Kidney (tissue), 14 donors: ENCODE measurements around the gene AGAP2. TPM values are rescaled to one million over a fixed set of nuclear protein-coding genes. Genes with fewer than 3 reads are reported as not detected.

Experiments used
- DNase-seq, 5 donors: peaks; one replicate each; pipeline ENCODE4 v3.0.0-alpha.2; 2013 to 2020
- FAIRE-seq: peaks from 2 replicates; lab custom pipeline; 2012; peaks lifted over from hg19 to GRCh38; lab: Jason Lieb, UNC
- H3K27ac ChIP-seq, 2 donors: one replicate each; pipeline ENCODE4 v1.7.0; 2013; ENCODE audit warnings: low read depth in 2 of 2, low read length in 2 of 2, inconsistent platforms in 1 of 2
- H3K27me3 ChIP-seq: one replicate; pipeline ENCODE4 v1.7.1; 2013; ENCODE audit warnings: low read length, inconsistent platforms; ENCODE audit not compliant: control insufficient read depth, insufficient read depth
- H3K36me3 ChIP-seq, 3 donors: one replicate each; pipeline versions ENCODE4 v1.7.0 to v1.7.1; 2013; ENCODE audit warnings: low read length in 3 of 3, control low read depth in 1 of 3, inconsistent platforms in 1 of 3; ENCODE audit not compliant: insufficient read depth in 3 of 3, control insufficient read depth in 2 of 3
- H3K4me1 ChIP-seq, 3 donors: one replicate each; pipeline versions ENCODE4 v1.7.0 to v1.7.1; 2013; ENCODE audit warnings: low read length in 3 of 3, inconsistent platforms in 1 of 3, low read depth in 1 of 3; ENCODE audit not compliant: control insufficient read depth in 2 of 3, insufficient read depth in 2 of 3
- H3K4me3 ChIP-seq, 3 donors: one replicate each; pipeline versions ENCODE4 v1.7.0 to v1.8.1; 2013; ENCODE audit warnings: low read length in 3 of 3, control low read depth in 1 of 3, inconsistent platforms in 1 of 3
- H3K9ac ChIP-seq, 3 donors: one replicate each; pipeline versions ENCODE4 v1.7.0 to v1.7.1; 2013; ENCODE audit warnings: low read length in 3 of 3, control low read depth in 1 of 3, inconsistent platforms in 1 of 3
- H3K9me3 ChIP-seq, 3 donors: one replicate each; pipeline versions ENCODE4 v1.7.0 to v1.7.1; 2013; ENCODE audit warnings: low read length in 3 of 3, control low read depth in 1 of 3, inconsistent platforms in 1 of 3; ENCODE audit not compliant: control insufficient read depth in 2 of 3, insufficient read depth in 1 of 3
- CTCF ChIP-seq: IDR thresholded peaks from 3 replicates; pipeline ENCODE4 v1.5.1; 2012; ENCODE audit warnings: mild to moderate bottlenecking, moderate library complexity, borderline replicate concordance; ENCODE audit not compliant: insufficient read depth; ENCODE audit errors: extremely low read depth
- intact Hi-C: fragments of 100-400 bp; cut with DNase I; formaldehyde crosslinking; loops from one replicate; pipeline ENCODE4 v1.11.1; 2022
- polyA plus RNA-seq: library from polyadenylated mRNA; stranded (reverse); fragments of 350-450 nt; fragmentation: Illumina TruSeq; extraction: RNeasy Lipid Tissue Mini Kit (QIAGEN cat#74804); gene quantifications from one replicate; pipeline ENCODE4 v1.2.3, GENCODE V29; 2014; ENCODE audit warnings: low read depth, low replicate concordance; ENCODE audit not compliant: insufficient read depth
- total RNA-seq: library from RNA; stranded (reverse); fragmentation: NEBNext Ultra II Directional; extraction: Animal tissue kit (Norgen Biotek cat#: 25700); gene quantifications from one replicate; pipeline ENCODE4 v1.2.1, GENCODE V29; 2021
- donor health status: control.
- donor health status: control.
- donor health status: control.
- donor health status: control.
- donor health status: control.
- donor health status: DM: yes; HTN: yes; CAD: no.
- donor health status: Normal renal cell carcinoma (clear cell type).

AGAP2 gene
- total and polyA plus RNA-seq, 2 donors from 2014 or later, result 0.13 to 3.7 TPM

DNA sequence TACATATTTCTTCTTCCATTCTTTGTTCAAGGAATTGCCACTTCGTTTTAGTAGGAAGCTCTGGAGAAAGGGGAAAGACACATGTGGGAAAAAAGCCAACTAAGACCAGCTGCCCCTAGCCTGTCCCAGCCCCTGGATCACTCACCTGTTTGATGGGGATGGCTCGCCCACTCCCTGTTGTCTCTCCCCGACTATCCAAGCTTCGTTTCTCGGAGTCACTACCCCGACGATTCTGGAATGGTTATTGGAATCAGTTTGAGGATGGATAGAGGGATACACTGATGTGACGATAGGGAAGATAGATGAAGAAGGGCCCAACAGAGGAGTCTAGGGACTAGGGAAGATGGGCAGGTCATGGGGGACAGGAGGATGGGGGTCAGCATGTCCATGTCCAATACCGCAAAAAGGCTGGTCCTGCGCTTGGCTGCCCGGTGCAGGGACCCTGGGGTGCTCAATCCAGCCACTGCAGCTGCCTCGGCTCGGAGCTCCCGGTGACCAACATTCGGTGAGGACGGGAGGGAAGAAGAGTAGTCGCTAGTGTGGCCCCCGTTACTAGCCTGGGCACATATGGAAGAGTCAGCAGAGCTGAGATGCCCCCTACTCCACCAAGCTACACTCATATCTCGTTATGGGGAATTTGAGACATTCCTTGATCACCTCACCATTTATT, 7.0 kb downstream of the AGAP2 start:
- Histone ChIP-seq H3K27me3 (peaks cover 31% of the 10 kb centered on the region), H3K9ac (no peak overlapping the region), H3K4me3 (no peak overlapping the region), H3K4me1 (peaks cover 0 to 14% (median 2%) of the 10 kb centered on the region in 3 donors), H3K27ac (no peak overlapping the region), H3K36me3 (no peaks in the 10 kb centered on the region), H3K9me3 (no peaks in the 10 kb centered on the region)
- intact Hi-C loops, result no loop called here
- no peak for TF ChIP-seq CTCF
- FAIRE-seq, result no peak
- DNase-seq, result peak in 1 of 5 donors; percentile 13

DNA sequence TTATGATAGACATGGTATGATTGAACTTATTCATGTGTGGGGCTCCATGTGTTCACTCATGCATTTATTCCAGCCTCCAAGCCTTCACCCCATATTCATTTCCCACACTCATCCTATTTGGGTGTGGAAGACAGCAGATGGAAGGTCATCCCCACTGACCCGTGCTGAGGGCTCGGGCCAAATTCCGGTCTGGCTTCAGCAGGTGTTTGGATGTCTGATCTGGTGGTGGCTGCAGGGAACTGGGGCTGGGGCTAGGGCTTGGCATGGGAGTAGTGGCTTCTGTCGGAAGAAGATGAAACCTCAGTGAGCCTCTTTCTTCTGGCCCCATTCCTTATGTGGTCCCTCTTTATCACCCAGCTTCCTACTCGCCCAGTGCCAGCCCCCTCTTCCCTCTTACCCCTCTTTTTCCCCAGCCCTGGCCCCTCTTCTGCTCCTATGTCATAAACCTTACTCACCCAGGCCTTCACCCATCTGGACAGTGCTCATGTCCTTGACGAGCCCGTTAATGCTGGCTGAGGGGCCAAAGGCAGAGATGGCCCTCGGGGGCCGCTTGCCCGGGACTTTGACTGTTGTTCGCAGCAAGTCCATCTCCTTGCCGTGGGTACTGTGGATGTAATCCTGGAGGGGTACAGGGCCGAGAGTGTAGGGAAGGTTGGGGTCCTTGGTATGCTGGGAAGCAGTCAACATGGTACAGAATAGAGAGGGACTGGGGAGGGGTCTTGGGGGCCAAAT, 8.0 kb downstream of the AGAP2 start:
- peaks cover 26% of the 10 kb centered on the region for H3K27me3 ChIP-seq
- intact Hi-C loops, result no loop called here
- DNase-seq (peak in 1 of 5 donors; percentile 26), FAIRE-seq (no peak)
- no peak overlapping the region for H3K4me3 ChIP-seq
- no peaks in the 10 kb centered on the region for H3K9me3 ChIP-seq
- TF ChIP-seq CTCF, result no peak
- H3K27ac ChIP-seq, result no peak overlapping the region
- H3K9ac ChIP-seq, result no peak overlapping the region
- peaks cover 0 to 12% (median 0%) of the 10 kb centered on the region in 3 donors for H3K4me1 ChIP-seq
- H3K36me3 ChIP-seq, result no peaks in the 10 kb centered on the region

DNA sequence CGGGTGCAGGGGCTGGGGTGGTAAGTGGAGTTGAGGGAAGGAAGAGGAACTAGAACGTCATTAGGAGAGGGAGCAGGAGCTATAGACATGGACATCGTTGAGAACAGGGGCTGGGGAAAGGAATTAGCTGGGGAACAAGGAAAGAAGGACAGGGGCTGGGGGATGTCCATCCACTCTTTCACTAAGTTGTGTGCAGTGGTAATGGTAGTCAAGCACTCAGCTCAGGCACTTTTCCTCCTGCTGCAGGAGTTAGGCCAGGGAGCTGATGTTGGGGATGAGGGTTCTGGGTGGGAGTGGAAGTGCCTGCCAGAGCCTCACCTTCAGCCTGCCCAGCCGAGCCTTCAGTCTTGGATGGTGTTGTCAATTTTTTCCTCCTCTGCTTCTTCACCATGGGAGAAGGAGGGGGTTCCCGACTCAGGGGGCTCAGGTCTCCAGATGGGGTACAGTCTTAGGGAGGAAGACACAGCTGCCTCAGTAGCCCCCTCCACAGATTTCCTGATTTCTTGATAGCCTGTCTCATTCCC, 9.2 kb downstream of the AGAP2 start:
- intact Hi-C loops, result no loop called here
- peaks cover 0 to 12% (median 0%) of the 10 kb centered on the region in 3 donors for H3K4me1 ChIP-seq
- H3K36me3 ChIP-seq, result no peaks in the 10 kb centered on the region
- DNase-seq (peak in 1 of 5 donors; percentile 16), FAIRE-seq (no peak)
- TF ChIP-seq CTCF, result no peak
- H3K9me3 ChIP-seq, result no peaks in the 10 kb centered on the region
- no peak overlapping the region for H3K27ac ChIP-seq
- H3K27me3 ChIP-seq, result peaks cover 14% of the 10 kb centered on the region
- H3K4me3 ChIP-seq, result no peak overlapping the region
- no peak overlapping the region for H3K9ac ChIP-seq
